Loucy (cell line): ENCODE data around the gene MINDY4.

Experiments
- H2AFZ ChIP-seq: fragments of 200-600 bp; sonication (generic); 2 replicates; pipeline ENCODE4 v1.6.0; 2016; ENCODE audit warnings: antibody characterized with exemption, mild to moderate bottlenecking, low read length, moderate library complexity
- H3F3A ChIP-seq: fragments of 200-600 bp; 2 replicates; pipeline ENCODE4 v1.6.0; 2016; ENCODE audit warnings: antibody characterized with exemption, low read depth, mild to moderate bottlenecking
- H3K27me3 ChIP-seq: fragments of 200-600 bp; sonication (generic); 2 replicates; pipeline ENCODE4 v1.6.1; 2014; ENCODE audit warnings: low read length, mild to moderate bottlenecking; ENCODE audit not compliant: insufficient read depth, poor library complexity, severe bottlenecking
- H3K36me3 ChIP-seq: fragments of 200-600 bp; sonication (generic); 2 replicates; pipeline ENCODE4 v1.6.1; 2016; ENCODE audit warnings: low read length; ENCODE audit not compliant: insufficient read depth
- H3K4me1 ChIP-seq: fragments of 200-600 bp; sonication (generic); 2 replicates; pipeline ENCODE4 v1.5.1; 2014; ENCODE audit warnings: low read length, mild to moderate bottlenecking; ENCODE audit not compliant: insufficient read depth, poor library complexity, severe bottlenecking
- H3K4me2 ChIP-seq: fragments of 200-600 bp; sonication (generic); 2 replicates; pipeline ENCODE4 v1.6.0; 2014; ENCODE audit warnings: antibody characterized with exemption, low read length, low read depth, mild to moderate bottlenecking; ENCODE audit not compliant: poor library complexity, severe bottlenecking
- H3K4me3 ChIP-seq: fragments of 200-600 bp; sonication (generic); 2 replicates; pipeline ENCODE4 v1.5.1; 2014; ENCODE audit warnings: low read length, mild to moderate bottlenecking, mixed read lengths; ENCODE audit not compliant: poor library complexity, severe bottlenecking
- H3K79me2 ChIP-seq: fragments of 200-600 bp; sonication (generic); 2 replicates; pipeline ENCODE4 v1.6.1; 2014; ENCODE audit warnings: low read length; ENCODE audit not compliant: insufficient read depth
- H3K9ac ChIP-seq: fragments of 200-600 bp; sonication (generic); 2 replicates; pipeline ENCODE4 v1.6.0; 2014; ENCODE audit warnings: mild to moderate bottlenecking, low read depth, low read length, moderate library complexity; ENCODE audit not compliant: poor library complexity, severe bottlenecking
- H3K9me2 ChIP-seq: fragments of 200-600 bp; sonication (generic); replicated peaks from 2 replicates; pipeline ENCODE4 v1.6.1; 2016; ENCODE audit warnings: low read depth, low read length, mixed read lengths
- H3K9me3 ChIP-seq: fragments of 200-600 bp; sonication (generic); 2 replicates; pipeline ENCODE4 v1.6.1; 2014; ENCODE audit warnings: mild to moderate bottlenecking, antibody characterized with exemption, low read length, low read depth; ENCODE audit not compliant: insufficient read depth
- H4K20me1 ChIP-seq: fragments of 200-600 bp; sonication (generic); 2 replicates; pipeline ENCODE4 v1.6.0; 2014; ENCODE audit warnings: antibody characterized with exemption, low read length, mild to moderate bottlenecking; ENCODE audit not compliant: insufficient read depth, poor library complexity, severe bottlenecking
- CTCF ChIP-seq: fragments of 200-600 bp; sonication (generic); conservative IDR thresholded peaks from 2 replicates; pipeline ENCODE4 v1.5.1; 2014; ENCODE audit warnings: mild to moderate bottlenecking, antibody characterized with exemption, low read length
- EZH2phosphoT487 ChIP-seq: fragments of 200-600 bp; IDR thresholded peaks from 2 replicates; pipeline ENCODE4 v1.6.1; 2018; ENCODE audit warnings: antibody characterized with exemption, mild to moderate bottlenecking, moderate library complexity, borderline replicate concordance

MINDY4 gene

GRCh38 chr7:30752484-30752883 lies 18.7 kb upstream of the MINDY4 start:
- H3K27me3 ChIP-seq: no peaks in the 10 kb centered on the region
- no peaks in the 10 kb centered on the region for H3K9me3 ChIP-seq
- H3K4me1 ChIP-seq: no peaks in the 10 kb centered on the region
- no peaks in the 10 kb centered on the region for H3K79me2 ChIP-seq
- no peaks in the 10 kb centered on the region for H3K36me3 ChIP-seq
- H3K4me3 ChIP-seq: no peak overlapping the region
- no peak overlapping the region for H3K9ac ChIP-seq
- H3K9me2 ChIP-seq: no peaks in the 10 kb centered on the region
- no peak overlapping the region for H2AFZ ChIP-seq
- H4K20me1 ChIP-seq: no peaks in the 10 kb centered on the region
- TF ChIP-seq EZH2phosphoT487 (no peak), CTCF (no peak)
- H3F3A ChIP-seq: no peaks in the 10 kb centered on the region
- H3K4me2 ChIP-seq: no peak overlapping the region

- H2AFZ ChIP-seq: no peak overlapping the region
- TF ChIP-seq CTCF: no peak
- no peak for TF ChIP-seq EZH2phosphoT487
- no peak overlapping the region for H3K4me3 ChIP-seq
- H3K36me3 ChIP-seq: no peaks in the 10 kb centered on the region
- no peaks in the 10 kb centered on the region for H3F3A ChIP-seq
- H3K79me2 ChIP-seq: no peaks in the 10 kb centered on the region
- H4K20me1 ChIP-seq: no peaks in the 10 kb centered on the region
- no peak overlapping the region for H3K9ac ChIP-seq
- no peaks in the 10 kb centered on the region for H3K27me3 ChIP-seq
- H3K9me3 ChIP-seq: no peaks in the 10 kb centered on the region
- no peak overlapping the region for H3K4me2 ChIP-seq
- H3K9me2 ChIP-seq: no peaks in the 10 kb centered on the region
- H3K4me1 ChIP-seq: no peaks in the 10 kb centered on the region
These were observed 18.2 kb upstream of the MINDY4 start for GRCh38 chr7:30752979-30753378.

GRCh38 chr7:30754315-30754877 lies 16.8 kb upstream of the MINDY4 start:
- Histone ChIP-seq H3K4me2 (no peak overlapping the region), H3K36me3 (no peaks in the 10 kb centered on the region), H3K9me2 (no peaks in the 10 kb centered on the region), H3K4me1 (no peaks in the 10 kb centered on the region), H3K4me3 (no peak overlapping the region), H3K79me2 (no peaks in the 10 kb centered on the region), H4K20me1 (no peaks in the 10 kb centered on the region), H3K9ac (no peak overlapping the region), H3F3A (no peaks in the 10 kb centered on the region), H3K9me3 (no peaks in the 10 kb centered on the region), H3K27me3 (no peaks in the 10 kb centered on the region), H2AFZ (no peak overlapping the region)
- no peak for TF ChIP-seq EZH2phosphoT487

DNA sequence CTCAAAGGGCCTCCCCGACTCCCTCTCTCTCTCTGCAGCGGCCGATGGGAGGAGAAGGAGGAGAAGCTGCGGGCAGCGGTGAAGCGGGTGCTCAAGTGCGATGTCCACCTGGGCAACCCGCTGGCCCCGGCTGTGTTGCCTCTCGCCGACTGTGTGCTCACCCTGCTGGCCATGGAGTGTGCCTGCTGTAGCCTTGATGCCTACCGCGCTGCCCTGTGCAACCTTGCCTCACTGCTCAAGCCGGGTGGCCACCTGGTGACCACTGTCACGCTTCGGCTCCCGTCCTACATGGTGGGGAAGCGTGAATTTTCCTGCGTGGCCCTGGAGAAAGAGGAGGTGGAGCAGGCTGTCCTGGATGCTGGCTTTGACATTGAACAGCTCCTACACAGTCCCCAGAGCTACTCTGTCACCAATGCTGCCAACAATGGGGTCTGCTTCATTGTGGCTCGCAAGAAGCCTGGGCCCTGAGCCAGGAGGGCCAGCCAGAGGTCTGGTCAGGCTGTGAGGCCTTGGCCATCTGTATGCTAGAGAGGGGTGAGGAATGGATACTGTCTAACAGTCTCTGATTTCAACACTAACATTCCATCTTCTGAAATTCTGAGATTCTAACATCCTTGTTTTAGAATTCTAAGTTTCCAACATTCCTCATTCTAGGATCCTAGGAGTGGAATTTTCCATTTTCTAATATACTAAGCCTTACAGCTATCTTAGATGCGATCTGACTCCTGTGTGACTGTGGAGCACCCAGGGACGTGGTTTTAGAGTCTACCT lies 15.6 kb upstream of the MINDY4 start:
- Histone ChIP-seq H3K9me3 (no peaks in the 10 kb centered on the region), H3F3A (no peaks in the 10 kb centered on the region), H3K4me2 (no peak overlapping the region), H3K9ac (no peak overlapping the region), H3K79me2 (no peaks in the 10 kb centered on the region), H2AFZ (no peak overlapping the region), H3K27me3 (no peaks in the 10 kb centered on the region), H3K4me3 (no peak overlapping the region), H4K20me1 (no peaks in the 10 kb centered on the region), H3K4me1 (no peaks in the 10 kb centered on the region), H3K36me3 (no peaks in the 10 kb centered on the region), H3K9me2 (no peaks in the 10 kb centered on the region)
- TF ChIP-seq CTCF (no peak), EZH2phosphoT487 (no peak)
